MCF 10A (cell line): Measurements from ENCODE around the gene DNAJB13. TPM values are rescaled to one million over a fixed set of nuclear protein-coding genes. Genes with fewer than 3 reads are reported as not detected.
A peak's percentile ranks its signal among the peaks of the same experiment; 100 is the strongest.

Source experiments
- BruUV-seq: library from RNA; stranded (reverse); fragments of 400-500 nt; replicated peaks from 2 replicates; lab custom pipeline; 2021; lab: Mats Ljungman, UMichigan
- CTCF ChIA-PET: fragments of 300-600 bp; sonication (Branson Sonifier 250); formaldehyde crosslinking; extraction: SDS; loops from one replicate; lab custom pipeline; 2021; ENCODE audit warnings: antibody characterized with exemption, inconsistent platforms; lab: Yijun Ruan, JAX
- POLR2A ChIA-PET: fragments of 300-600, 350-650 bp; sonication (Branson Sonifier 250); formaldehyde crosslinking; extraction: SDS; loops from one replicate; lab custom pipeline; 2020; ENCODE audit warnings: antibody characterized with exemption, inconsistent platforms; lab: Yijun Ruan, JAX
- DNase-seq: peaks from one replicate; pipeline ENCODE4 v3.0.0-alpha.2; 2018; ENCODE audit not compliant: unreplicated experiment
- H3K27ac Mint-ChIP-seq: one replicate; pipeline ENCODE4 v1.8.0; 2022; ENCODE audit warnings: mild to moderate bottlenecking, low read depth, mixed read lengths; ENCODE audit not compliant: unreplicated experiment
- H3K27me3 Mint-ChIP-seq: one replicate; pipeline ENCODE4 v1.8.0; 2022; ENCODE audit warnings: mixed read lengths; ENCODE audit not compliant: insufficient read depth, unreplicated experiment
- H3K36me3 Mint-ChIP-seq: one replicate; pipeline ENCODE4 v1.8.0; 2022; ENCODE audit warnings: mild to moderate bottlenecking, moderate library complexity, mixed read lengths; ENCODE audit not compliant: insufficient read depth, unreplicated experiment
- H3K4me1 Mint-ChIP-seq: one replicate; pipeline ENCODE4 v1.8.0; 2022; ENCODE audit warnings: mixed read lengths; ENCODE audit not compliant: insufficient read depth, unreplicated experiment
- H3K4me3 Mint-ChIP-seq: one replicate; pipeline ENCODE4 v1.8.0; 2022; ENCODE audit warnings: mild to moderate bottlenecking, moderate library complexity, mixed read lengths; ENCODE audit not compliant: unreplicated experiment
- H3K9me3 Mint-ChIP-seq: one replicate; pipeline ENCODE4 v1.8.0; 2022; ENCODE audit warnings: mixed read lengths; ENCODE audit not compliant: unreplicated experiment
- CTCF ChIP-seq: fragments of 200-600 bp; IDR thresholded peaks from one replicate; pipeline ENCODE4 v1.8.0; 2022; ENCODE audit warnings: antibody characterized with exemption, mild to moderate bottlenecking; ENCODE audit not compliant: unreplicated experiment
- intact Hi-C: fragments of 100-400 bp; cut with micrococcal nuclease; formaldehyde crosslinking; loops from 2 replicates; pipeline ENCODE4 v1.14.1; 2022
- total RNA-seq: library from RNA; stranded (reverse); gene quantifications from 2 replicates; pipeline ENCODE4 v1.2.3, GENCODE V29; 2022

Gene DNAJB13
- total RNA-seq, 1 experiment from 2014 or later = 0.30 TPM

DNA sequence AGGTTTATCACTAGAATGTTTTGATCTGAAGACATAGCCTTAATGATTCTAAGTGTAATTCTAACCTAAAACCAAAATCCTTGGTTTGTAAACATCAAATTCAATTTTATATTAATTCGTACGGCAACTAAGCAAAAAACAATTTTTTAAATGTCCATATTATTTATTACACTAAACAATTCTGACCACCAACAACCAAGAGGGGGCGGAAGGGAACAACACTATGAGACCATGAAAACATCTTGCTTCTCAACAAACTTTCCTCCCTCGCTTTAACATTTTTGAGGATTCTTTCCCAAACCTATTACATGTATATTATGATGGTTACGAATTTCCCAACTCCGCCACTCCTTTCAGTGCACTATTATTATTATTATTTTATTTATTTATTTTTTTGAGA, 38.3 kb downstream of the DNAJB13 start:
- no peaks in the 10 kb centered on the region for H3K36me3 Mint-ChIP-seq
- no TSS peak for BruUV-seq
- H3K4me3 Mint-ChIP-seq = no peak overlapping the region
- no peak overlapping the region for H3K27ac Mint-ChIP-seq
- H3K9me3 Mint-ChIP-seq = no peaks in the 10 kb centered on the region
- POLR2A ChIA-PET = interaction anchor here (0.7 kb wide), 1 partner anchor 205 kb away, joined by 3 read pairs; no protein-coding TSS in a partner anchor
- CTCF ChIA-PET = interaction anchor here (0.7 kb wide), 1 partner anchor 29 kb away, joined by 4 read pairs; no protein-coding TSS in a partner anchor
- no peaks in the 10 kb centered on the region for H3K27me3 Mint-ChIP-seq
- intact Hi-C loops = no loop called here
- DNase-seq = peak; percentile 13
- no peaks in the 10 kb centered on the region for H3K4me1 Mint-ChIP-seq
- TF ChIP-seq CTCF = no peak

GRCh38 chr11:73990730-73991129, 39.9 kb downstream of the DNAJB13 start:
- DNase-seq = no peak
- Mint-ChIP-seq H3K9me3 (no peaks in the 10 kb centered on the region), H3K4me1 (no peaks in the 10 kb centered on the region), H3K4me3 (no peak overlapping the region), H3K36me3 (no peaks in the 10 kb centered on the region), H3K27me3 (no peaks in the 10 kb centered on the region), H3K27ac (no peak overlapping the region)
- no TSS peak for BruUV-seq
- CTCF ChIA-PET = no interaction called here
- POLR2A ChIA-PET = no interaction called here
- intact Hi-C loops = no loop called here
- no peak for TF ChIP-seq CTCF

GRCh38 chr11:73991471-73992006, 40.7 kb downstream of the DNAJB13 start:
- no peak for DNase-seq
- Mint-ChIP-seq H3K4me1 (no peaks in the 10 kb centered on the region), H3K27me3 (no peaks in the 10 kb centered on the region), H3K27ac (no peak overlapping the region), H3K9me3 (no peaks in the 10 kb centered on the region), H3K36me3 (no peaks in the 10 kb centered on the region), H3K4me3 (no peak overlapping the region)
- BruUV-seq = no TSS peak
- ChIA-PET POLR2A (interaction anchor here (0.6 to 0.9 kb wide), 3 partner anchors 10 to 109 kb away, joined by 3 to 4 read pairs (median 4); no protein-coding TSS in a partner anchor), CTCF (interaction anchor here (0.6 kb wide), 2 partner anchors 89 to 330 kb away, joined by 3 read pairs; no protein-coding TSS in a partner anchor)
- TF ChIP-seq CTCF = no peak
- intact Hi-C loops = no loop called here

DNA sequence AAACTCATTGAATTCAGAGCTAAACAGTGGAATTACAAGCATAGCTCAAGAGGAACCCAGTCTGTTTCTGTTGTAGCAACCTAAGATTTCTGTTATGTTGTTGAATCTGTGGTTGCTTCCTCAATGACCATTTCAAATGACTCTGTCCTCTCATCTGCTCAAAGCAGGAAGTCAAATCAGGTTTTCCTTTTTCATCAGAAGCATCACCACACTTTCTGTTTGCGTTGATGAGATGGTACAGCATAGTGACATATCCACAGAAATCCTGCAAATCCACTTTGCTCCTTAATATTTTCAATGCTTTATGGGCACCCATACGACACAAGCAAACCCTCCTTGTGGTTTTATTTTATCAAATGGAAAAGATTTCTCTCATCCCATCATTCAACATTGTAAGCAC, 44.4 kb downstream of the DNAJB13 start:
- Mint-ChIP-seq H3K9me3 (no peaks in the 10 kb centered on the region), H3K4me1 (no peaks in the 10 kb centered on the region), H3K27me3 (no peaks in the 10 kb centered on the region), H3K4me3 (no peak overlapping the region), H3K36me3 (no peaks in the 10 kb centered on the region), H3K27ac (no peak overlapping the region)
- CTCF ChIA-PET = no interaction called here
- no TSS peak for BruUV-seq
- POLR2A ChIA-PET = interaction anchor here (1.0 kb wide), 1 partner anchor 31 kb away, joined by 3 read pairs; no protein-coding TSS in a partner anchor
- DNase-seq = no peak
- intact Hi-C loops = no loop called here
- TF ChIP-seq CTCF = no peak
